Ovary (tissue), 3 donors: ENCODE results near the gene MEIS1.

ENCODE experiments used
- CTCF ChIP-seq, 3 donors: fragments of 450-650 bp in 2 of 3; fragments of 200-600 bp in 1 of 3; IDR thresholded peaks; one replicate each; pipeline versions ENCODE4 v1.5.1 to v1.8.0; 2016 to 2022; ENCODE audit warnings: antibody characterized with exemption in 3 of 3, mild to moderate bottlenecking in 1 of 3
- POLR2A ChIP-seq: fragments of 450-650 bp; IDR thresholded peaks from one replicate; pipeline ENCODE4 v1.6.1; 2017; ENCODE audit warnings: antibody characterized with exemption, mild to moderate bottlenecking, moderate library complexity
- donor health status: DM: no; HTN: no; CAD: no.

DNA sequence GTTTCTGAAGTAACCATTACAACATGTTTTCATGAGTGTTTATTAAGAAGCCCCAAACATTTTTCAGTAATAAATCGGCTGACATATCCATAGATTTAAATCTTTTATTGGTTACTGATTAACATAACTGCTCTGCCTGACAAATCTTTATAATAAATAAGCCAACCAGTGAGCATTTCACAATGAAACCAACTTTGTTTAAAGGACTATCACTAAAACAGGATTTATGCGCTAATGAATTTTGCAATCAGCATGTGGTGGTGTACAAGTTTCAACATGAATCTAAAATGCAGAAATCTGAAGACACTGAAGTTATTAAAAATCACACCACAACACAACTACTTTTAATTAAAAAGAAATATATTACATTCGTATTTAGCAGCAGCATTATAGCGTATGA lies 166.7 kb downstream of the MEIS1 start:
- TF ChIP-seq CTCF (IDR thresholded peaks at IDR 0.05) (no peak), POLR2A (no peak)
